Neutrophil (primary cell): ENCODE results near the gene CTNNA2.

Experiments
- H3K27ac ChIP-seq: fragments of 200-600 bp; sonication (generic); 2 replicates; pipeline ENCODE4 v1.5.1; 2016; ENCODE audit warnings: mild to moderate bottlenecking, moderate library complexity
- H3K27me3 ChIP-seq: fragments of 200-600 bp; sonication (generic); 2 replicates; pipeline ENCODE4 v1.6.0; 2016; ENCODE audit warnings: mild to moderate bottlenecking
- H3K36me3 ChIP-seq: fragments of 200-600 bp; sonication (generic); 2 replicates; pipeline ENCODE4 v1.5.1; 2017
- H3K4me1 ChIP-seq, 2 experiments: fragments of 200-600 bp in 1 of 2; sonication (generic) in 1 of 2; 1 replicate in 1 of 2; 2 replicates in 1 of 2; pipeline versions ENCODE4 v1.5.1 to v1.6.1; 2013 to 2016; ENCODE audit warnings: low read depth in 1 of 2, low read length in 1 of 2, mild to moderate bottlenecking in 1 of 2, moderate library complexity in 1 of 2; ENCODE audit not compliant: control insufficient read depth in 1 of 2, insufficient read depth in 1 of 2
- H3K4me3 ChIP-seq, 2 experiments: fragments of 200-600 bp in 1 of 2; sonication (generic) in 1 of 2; 1 replicate in 1 of 2; 2 replicates in 1 of 2; pipeline ENCODE4 v1.5.1; 2013 to 2016; ENCODE audit warnings: low read depth in 1 of 2, low read length in 1 of 2, mild to moderate bottlenecking in 1 of 2, moderate library complexity in 1 of 2
- H3K9me3 ChIP-seq: fragments of 200-600 bp; sonication (generic); 2 replicates; pipeline ENCODE4 v1.5.1; 2016
- TF ChIP-seq, protein P1 (sequence below): fragments of 200-600 bp; sonication (generic); IDR thresholded peaks from 2 replicates; pipeline ENCODE4 v1.5.1; 2016; ENCODE audit warnings: antibody characterized with exemption

Gene CTNNA2

DNA sequence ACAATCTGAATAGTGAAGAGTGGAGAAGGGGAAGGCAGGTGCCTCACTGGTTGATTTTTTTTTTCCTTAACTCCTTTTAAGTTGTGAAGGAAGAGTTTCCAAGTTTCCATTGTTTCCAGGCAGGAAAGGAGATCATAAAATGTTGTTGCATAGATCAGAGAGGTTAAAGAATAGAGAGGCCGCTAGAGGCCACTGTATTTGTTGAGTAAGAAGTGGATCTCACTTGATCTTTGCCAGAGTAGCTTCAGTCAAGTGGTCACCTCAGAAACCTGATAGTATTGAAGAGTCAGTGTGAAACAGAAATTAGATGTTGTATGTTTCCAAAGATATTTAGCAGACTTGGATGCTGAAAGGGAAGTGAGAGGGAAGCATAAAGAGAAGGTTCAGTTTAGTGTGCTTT, 17.6 kb downstream of the CTNNA2 start:
- no peaks in the 10 kb centered on the region for H3K4me1 ChIP-seq
- TF ChIP-seq, protein P1, sequence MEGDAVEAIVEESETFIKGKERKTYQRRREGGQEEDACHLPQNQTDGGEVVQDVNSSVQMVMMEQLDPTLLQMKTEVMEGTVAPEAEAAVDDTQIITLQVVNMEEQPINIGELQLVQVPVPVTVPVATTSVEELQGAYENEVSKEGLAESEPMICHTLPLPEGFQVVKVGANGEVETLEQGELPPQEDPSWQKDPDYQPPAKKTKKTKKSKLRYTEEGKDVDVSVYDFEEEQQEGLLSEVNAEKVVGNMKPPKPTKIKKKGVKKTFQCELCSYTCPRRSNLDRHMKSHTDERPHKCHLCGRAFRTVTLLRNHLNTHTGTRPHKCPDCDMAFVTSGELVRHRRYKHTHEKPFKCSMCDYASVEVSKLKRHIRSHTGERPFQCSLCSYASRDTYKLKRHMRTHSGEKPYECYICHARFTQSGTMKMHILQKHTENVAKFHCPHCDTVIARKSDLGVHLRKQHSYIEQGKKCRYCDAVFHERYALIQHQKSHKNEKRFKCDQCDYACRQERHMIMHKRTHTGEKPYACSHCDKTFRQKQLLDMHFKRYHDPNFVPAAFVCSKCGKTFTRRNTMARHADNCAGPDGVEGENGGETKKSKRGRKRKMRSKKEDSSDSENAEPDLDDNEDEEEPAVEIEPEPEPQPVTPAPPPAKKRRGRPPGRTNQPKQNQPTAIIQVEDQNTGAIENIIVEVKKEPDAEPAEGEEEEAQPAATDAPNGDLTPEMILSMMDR: no peak
- no peaks in the 10 kb centered on the region for H3K9me3 ChIP-seq
- H3K27ac ChIP-seq: no peak overlapping the region
- H3K27me3 ChIP-seq: no peaks in the 10 kb centered on the region
- H3K4me3 ChIP-seq: no peak overlapping the region
- no peaks in the 10 kb centered on the region for H3K36me3 ChIP-seq

DNA sequence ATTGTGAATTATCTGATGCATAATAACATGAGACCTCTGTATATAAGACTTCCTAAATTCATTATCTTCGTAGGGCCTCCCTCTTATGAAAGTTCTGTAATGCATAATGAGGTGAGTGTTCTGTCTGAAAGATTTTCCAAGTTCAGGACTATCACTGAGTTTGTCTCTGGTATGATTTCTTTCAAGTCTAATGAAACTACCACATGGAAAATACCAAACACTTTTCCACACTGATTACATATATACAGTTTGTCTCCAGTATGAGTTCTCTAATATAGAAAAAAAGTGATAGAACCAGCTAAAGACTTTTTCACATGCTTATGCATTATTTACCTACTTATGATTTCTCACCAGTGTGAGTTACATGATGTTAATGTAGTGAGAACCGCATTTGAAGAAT, 34.7 kb downstream of the CTNNA2 start:
- Histone ChIP-seq H3K27me3 (no peaks in the 10 kb centered on the region), H3K36me3 (no peaks in the 10 kb centered on the region), H3K27ac (no peak overlapping the region), H3K9me3 (peaks cover 5% of the 10 kb centered on the region), H3K4me1 (no peaks in the 10 kb centered on the region), H3K4me3 (no peak overlapping the region)
- TF ChIP-seq, protein P1: no peak

DNA sequence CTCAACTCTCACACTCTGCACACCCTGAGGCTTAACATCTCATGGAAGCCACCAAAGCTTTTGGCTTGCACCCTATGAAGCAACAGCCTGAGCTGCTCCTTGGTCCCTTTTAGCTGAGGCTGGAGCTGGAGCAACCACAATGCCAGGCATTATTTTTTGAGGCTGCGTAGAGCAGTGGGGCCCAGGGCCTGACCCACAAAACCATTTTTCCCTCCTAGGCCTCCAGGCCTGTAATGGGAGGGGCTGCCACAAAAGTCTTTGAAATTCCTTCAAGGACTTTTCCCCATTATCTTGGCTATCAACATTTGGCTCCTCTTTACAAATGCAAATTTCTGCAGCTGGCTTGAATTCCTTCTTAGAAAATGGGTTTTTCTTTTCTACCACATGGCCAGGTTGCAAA, 39.8 kb downstream of the CTNNA2 start:
- Histone ChIP-seq H3K27ac (no peak overlapping the region), H3K9me3 (peaks cover 5% of the 10 kb centered on the region), H3K4me1 (no peaks in the 10 kb centered on the region), H3K36me3 (no peaks in the 10 kb centered on the region), H3K27me3 (no peaks in the 10 kb centered on the region), H3K4me3 (no peak overlapping the region)
- TF ChIP-seq, protein P1: no peak

DNA sequence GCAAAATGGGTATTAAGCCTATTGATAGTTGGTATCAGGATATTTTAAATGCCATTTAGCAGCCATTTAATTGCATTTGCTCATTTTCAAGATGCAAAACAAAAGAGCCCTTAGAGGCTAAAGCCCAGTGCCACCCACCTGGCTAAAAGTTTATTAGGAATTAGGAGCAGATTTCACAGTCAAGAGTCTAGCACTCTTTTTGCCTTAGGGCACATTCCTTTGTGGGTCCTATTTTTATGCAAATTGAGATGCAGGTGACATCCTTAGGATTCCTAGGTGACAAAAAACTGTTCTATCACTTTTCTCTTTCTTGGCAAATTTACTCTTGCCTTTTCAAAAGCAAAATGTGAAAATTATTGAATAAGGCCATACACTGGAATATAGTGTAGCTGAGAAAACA, 42.0 kb downstream of the CTNNA2 start:
- no peaks in the 10 kb centered on the region for H3K4me1 ChIP-seq
- no peaks in the 10 kb centered on the region for H3K9me3 ChIP-seq
- no peak overlapping the region for H3K27ac ChIP-seq
- no peak overlapping the region for H3K4me3 ChIP-seq
- H3K36me3 ChIP-seq: no peaks in the 10 kb centered on the region
- H3K27me3 ChIP-seq: no peaks in the 10 kb centered on the region
- TF ChIP-seq, protein P1: no peak

DNA sequence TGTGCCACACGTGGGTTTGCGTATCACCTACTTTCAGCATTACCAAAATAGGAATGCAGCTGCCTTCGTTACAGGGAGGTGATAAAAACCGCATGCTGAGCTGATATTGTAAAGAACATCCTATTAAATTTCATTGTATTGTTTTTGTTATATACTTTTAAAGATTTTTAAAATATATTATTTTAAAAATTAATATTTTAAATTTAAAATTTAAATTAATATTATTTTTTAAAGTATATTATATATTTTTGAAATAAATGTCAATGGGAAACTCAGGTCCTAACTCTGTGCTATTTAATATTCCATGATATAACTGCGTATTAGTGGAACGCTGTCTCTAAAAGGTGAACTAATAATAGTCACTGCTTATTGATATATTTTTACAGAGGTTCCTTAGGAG, 51.2 kb downstream of the CTNNA2 start:
- no peaks in the 10 kb centered on the region for H3K36me3 ChIP-seq
- no peaks in the 10 kb centered on the region for H3K9me3 ChIP-seq
- no peaks in the 10 kb centered on the region for H3K27me3 ChIP-seq
- TF ChIP-seq, protein P1: no peak
- no peak overlapping the region for H3K27ac ChIP-seq
- H3K4me1 ChIP-seq: no peaks in the 10 kb centered on the region
- no peak overlapping the region for H3K4me3 ChIP-seq

DNA sequence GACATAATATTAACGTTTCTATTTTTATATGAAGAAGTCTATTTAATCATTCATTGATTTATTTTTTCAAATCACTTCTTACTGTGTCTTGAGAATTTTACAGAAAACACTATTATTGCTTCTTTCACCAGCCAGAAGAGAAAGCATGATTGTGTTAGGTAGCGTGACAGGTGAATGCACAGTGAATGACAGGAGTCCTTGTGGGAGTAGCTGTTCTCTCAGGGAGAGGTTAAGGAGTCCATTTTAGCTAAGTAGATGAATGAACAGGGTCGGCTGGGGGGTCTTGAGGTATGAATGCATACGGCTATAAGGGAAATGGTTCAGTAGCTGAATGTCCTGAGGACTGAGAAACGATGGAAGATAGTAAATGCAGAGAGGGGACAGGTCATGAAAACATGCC, 56.2 kb downstream of the CTNNA2 start:
- Histone ChIP-seq H3K27me3 (no peaks in the 10 kb centered on the region), H3K27ac (no peak overlapping the region), H3K4me1 (no peaks in the 10 kb centered on the region), H3K9me3 (no peaks in the 10 kb centered on the region), H3K4me3 (no peak overlapping the region), H3K36me3 (no peaks in the 10 kb centered on the region)
- TF ChIP-seq, protein P1: no peak
